ENCODE data around the gene GSC2.

- TF ChIP-seq RAD21 (IDR thresholded peaks at IDR 0.05; ENCODE audit: low read length): no peak
- no peak for TF ChIP-seq CTCF (conservative IDR thresholded peaks at IDR 0.05; ENCODE audit: low read depth, low read length)
- TF ChIP-seq POLR2A (IDR thresholded peaks at IDR 0.05; ENCODE audit: low read depth, low read length): no peak
- TF ChIP-seq MAFK (IDR thresholded peaks at IDR 0.05; ENCODE audit: low read depth, low read length): no peak
- no peak for TF ChIP-seq CEBPB (IDR thresholded peaks at IDR 0.05; ENCODE audit: low read depth, low read length)
- no peak for TF ChIP-seq ELK1 (IDR thresholded peaks at IDR 0.05; ENCODE audit: borderline replicate concordance, low read depth, low read length)
- TF ChIP-seq USF2 (IDR thresholded peaks at IDR 0.05; ENCODE audit: low read depth, low read length): no peak
- TF ChIP-seq SMC3 (IDR thresholded peaks at IDR 0.05; ENCODE audit: low read depth, low read length): no peak
- TF ChIP-seq RCOR1 (IDR thresholded peaks at IDR 0.05; ENCODE audit: insufficient replicate concordance, low read length): no peak
- TF ChIP-seq RFX5 (IDR thresholded peaks at IDR 0.05; ENCODE audit: low read depth, low read length): no peak
- no peak for TF ChIP-seq MXI1 (IDR thresholded peaks at IDR 0.05; ENCODE audit: borderline replicate concordance, low read depth, low read length)
- TF ChIP-seq MAZ (IDR thresholded peaks at IDR 0.05; ENCODE audit: borderline replicate concordance, low read depth, low read length): no peak
- TF ChIP-seq CHD1 (IDR thresholded peaks at IDR 0.05; ENCODE audit: low read depth, low read length): no peak
- no peak for TF ChIP-seq BHLHE40 (IDR thresholded peaks at IDR 0.05; ENCODE audit: low read depth, low read length)
Measured at GRCh38 chr22:19152942-19153883, 3.1 kb upstream of the GSC2 start.

Data from IMR-90 (cell line).